Measurements from ENCODE around the gene WBP2NL.

The WBP2NL gene

DNA sequence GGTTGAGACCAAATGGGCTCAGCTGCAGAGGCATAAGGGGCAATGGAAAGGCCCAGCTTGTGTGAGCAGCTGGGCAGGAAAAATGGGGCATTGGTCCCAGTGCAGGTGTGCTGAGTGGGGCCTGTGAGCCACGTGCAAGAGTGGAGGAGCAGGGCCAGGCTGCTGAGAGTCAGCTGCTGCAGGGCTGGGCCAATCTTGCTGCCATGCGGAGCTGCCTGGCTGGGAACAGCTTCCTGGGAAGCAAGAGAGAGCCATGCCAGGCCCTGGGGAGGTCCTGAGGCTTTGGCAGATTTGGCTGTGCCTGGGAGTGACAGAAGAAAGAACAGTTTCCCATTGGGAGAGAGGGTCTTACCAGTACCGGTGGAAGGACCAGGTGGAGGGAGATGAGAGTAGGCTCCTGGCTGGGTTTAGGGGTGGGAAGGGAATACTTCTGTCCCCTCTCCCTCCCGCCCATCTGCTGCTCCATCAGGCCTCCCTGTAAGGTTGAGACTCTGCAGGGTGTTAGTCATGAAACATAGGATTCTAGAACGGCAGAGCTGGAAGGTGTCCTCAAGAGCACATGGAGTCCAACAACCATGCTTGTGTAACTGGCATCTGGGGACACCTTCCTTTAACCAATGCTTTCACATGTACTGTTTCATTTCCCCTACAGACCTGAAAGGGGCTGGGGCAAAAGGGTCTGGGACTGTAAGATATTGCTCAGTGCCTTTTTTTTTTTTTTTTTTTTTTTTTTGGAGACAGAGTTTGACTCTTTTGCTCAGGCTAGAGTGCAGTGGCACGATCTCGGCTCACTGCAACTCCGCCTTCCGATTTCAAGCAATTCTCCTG lies 19.0 kb upstream of the WBP2NL start:
- no peak for DNase-seq

DNA sequence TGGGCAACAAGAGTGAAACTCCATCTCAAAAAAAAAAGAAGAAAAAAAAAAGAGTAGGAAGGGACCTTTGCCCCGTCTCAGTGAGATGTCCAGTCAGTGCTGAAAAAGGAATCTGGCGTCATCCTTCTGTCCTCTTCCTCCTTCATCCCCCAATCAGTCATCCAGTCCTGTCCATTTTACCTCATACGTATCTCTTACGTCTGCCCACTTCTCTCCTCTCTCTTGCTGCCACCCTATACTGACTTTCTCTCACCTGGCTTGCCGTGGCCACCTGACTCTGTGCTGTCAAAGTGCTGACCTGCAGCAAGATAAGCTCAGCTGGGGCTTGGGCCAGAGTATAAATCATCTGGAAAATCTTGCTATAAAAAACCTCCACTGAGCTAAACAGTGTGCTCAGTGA lies 15.7 kb upstream of the WBP2NL start:
- no peak for DNase-seq

DNA sequence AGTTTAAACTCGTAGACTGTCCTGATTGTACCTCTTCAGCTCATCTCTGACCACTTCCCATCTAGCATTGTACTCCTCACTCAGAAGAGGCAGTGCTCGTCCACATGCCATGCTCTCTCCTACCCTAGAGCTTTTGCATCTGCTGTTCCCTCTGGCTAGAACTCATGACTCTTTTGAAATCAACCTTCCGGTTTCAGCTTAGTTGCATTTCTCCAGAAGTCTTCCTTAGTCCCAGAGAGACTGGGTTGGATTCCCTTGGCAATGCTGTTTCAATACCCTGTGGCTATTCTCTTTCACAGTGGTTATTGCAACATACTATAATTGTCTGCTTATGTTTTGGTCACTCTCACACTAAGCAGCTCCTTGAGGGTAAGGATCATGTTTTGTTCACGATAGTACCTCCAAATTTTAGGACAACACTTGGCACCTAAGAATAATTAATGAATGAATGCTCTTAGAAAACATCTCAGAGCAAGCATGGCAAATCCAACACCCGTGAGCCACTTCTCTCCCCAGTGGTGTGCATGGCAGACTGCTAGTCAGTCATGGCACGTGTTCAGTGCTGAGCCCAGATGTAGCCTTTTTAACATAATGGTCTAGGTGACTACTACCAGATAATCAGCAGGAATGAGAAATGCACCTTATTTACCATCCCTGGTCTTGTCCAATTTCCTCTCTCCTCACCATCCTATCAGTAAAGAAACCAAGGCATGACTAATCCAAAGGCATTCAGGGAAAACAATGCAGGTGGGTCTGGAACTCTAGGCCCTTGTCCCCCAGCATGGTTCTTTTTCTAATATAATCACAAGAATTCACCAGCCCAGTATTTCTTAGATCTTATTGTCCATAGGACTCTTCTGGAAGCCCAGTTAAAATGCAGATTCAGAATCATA lies 14.8 kb upstream of the WBP2NL start:
- DNase-seq, result no peak

DNA sequence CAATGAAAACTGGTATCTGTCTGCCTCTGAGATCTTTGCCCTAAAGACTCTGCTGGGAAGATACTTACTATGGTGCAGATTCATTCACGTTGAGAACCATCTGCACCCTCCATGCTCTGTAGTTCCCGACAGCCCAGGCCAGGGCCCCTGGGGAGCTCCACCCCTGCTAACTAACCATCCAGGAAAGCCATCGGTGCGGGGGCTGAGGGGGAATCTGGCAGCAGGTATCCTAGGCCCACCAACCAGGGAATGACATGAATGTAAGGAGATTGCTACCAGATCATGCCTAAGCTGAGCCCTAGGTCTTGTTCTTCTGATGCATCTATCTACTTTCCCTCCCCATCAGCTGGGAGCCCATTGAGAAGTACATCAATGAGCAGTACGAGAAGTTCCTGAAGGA lies 11.3 kb upstream of the WBP2NL start:
- DNase-seq, result no peak

DNA sequence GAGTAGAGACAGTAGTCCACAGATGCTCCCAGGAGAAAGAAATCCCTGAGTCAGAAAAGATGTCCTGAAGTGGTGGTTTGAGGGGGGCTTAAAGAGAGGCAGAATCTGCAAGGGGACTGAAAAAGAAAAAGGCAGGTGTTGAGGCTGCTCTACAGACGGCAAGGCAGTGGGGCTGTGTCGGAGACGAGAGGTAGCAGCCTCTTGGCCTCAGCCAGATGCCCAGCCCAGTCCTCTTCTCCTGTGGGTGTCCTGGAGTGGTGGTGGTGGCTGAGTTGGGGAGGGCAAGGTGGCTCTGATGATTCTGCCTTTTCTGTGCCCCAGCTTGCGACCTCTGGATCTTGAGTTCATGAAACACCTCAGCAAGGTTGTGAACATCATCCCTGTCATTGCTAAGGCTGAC lies 9.3 kb upstream of the WBP2NL start:
- DNase-seq, result no peak

DNA sequence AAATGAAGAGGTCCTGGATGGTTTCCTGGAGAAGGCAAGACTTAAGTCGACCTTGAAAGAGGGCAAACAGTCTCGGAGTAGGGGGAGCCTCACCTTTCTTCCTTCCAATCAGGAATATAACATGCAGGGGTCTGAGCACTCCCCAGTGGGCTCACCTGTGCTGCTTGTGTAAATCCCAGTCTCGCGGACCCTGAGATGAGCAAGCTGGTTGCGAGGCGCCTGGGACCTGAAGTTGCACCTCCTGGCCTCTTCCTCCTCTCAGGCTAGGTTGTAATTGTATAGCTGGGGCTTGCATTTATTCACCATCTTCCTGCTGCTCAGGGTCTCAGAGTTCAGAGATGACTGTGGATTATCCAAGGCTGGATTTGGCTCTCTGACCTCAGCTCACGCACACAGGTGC lies 7.5 kb upstream of the WBP2NL start:
- no peak for DNase-seq

DNA sequence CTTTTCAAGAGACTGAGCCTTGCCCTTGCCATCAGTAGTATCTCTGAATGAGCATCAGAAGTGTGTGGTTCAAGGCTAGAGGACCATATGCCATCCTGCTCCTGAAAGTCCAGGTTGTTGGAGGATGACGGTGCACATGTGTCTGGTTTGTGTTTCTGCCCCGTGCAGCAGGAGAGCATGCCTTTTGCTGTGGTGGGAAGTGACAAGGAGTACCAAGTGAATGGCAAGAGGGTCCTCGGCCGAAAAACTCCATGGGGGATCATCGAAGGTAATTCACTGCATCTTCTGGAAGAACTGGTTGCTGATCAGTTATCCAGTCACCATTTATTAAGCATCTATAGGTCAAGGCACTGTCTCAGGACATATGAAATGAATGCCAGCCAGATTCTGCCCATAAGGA lies 6.1 kb upstream of the WBP2NL start:
- DNase-seq, result no peak

DNA sequence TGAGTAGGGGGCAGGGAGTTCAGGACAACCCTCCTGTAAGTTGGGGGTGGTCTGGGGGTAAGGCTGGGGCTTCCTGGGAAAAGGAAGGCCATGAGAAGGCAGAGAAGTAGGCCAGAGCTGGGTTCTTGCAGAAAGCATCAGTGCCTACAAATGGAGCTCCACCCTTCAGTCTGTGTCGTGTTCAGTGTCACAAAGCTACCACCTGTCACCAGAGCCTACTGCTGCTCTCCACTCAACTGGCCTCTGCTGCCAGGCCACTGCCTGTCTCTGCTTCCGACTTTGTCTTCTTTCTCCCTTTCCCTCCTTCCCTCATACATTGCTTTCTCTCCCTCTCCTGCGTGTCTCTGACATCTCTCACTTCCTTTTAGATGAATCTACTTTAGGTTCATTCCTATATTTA lies 3.4 kb upstream of the WBP2NL start:
- DNase-seq, result no peak

DNA sequence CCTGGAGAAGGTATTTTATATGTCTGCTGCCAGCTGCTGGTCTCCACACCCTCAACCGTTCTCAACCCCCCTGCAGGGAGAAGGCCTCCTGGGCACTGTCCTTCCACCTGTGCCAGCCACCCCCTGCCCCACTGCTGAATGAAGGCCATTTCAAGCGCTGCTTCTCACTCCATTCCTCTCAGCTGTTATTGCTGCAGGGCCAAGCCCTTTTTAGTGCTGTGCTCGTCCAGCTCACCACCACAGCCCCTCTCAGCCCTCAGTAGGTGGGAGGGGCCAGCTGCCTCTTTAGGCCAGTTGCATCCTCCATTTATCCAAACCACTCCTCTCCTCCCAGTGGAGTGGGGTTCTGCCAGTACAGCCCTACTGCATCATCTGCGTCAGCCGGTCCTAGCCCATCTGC lies 1.8 kb upstream of the WBP2NL start:
- no peak for DNase-seq

DNA sequence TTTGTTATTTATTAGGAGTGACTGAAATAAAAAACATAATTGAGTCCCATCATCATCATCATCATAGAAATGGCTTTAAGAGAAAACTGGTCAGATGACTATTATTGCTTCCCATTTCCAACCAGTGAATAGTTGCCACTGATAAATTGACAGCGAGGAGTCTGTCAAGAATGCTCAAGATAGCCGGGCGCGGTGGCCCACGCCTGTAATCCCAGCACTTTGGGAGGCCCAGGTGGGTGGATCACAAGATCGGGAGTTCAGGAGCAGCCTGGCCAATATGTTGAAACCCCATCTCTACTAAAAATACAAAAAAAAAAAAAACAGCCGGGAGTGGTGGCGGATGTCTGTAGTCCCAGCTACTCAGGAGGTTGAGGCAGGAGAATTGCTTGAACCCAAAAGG lies 1.9 kb downstream of the WBP2NL start:
- DNase-seq, result no peak

DNA sequence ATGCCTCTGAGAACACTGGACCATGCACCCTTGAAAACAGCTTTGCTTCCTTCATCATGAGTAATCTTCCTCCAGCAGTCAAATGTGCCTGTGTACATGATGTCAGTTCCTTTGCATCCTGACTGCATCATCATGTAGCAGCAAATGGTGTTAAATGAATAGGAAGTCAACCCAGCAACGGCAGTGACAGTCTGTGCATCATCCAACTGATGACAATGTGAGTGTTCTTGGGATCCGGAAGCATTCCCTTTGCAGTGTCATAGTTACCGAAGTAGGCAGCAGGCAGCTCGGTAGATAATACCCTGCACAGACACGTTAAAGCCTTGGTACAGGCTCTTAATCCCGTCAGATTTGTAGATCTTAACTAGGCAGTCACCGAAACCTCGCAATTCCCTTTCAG lies 2.5 kb downstream of the WBP2NL start:
- no peak for DNase-seq

DNA sequence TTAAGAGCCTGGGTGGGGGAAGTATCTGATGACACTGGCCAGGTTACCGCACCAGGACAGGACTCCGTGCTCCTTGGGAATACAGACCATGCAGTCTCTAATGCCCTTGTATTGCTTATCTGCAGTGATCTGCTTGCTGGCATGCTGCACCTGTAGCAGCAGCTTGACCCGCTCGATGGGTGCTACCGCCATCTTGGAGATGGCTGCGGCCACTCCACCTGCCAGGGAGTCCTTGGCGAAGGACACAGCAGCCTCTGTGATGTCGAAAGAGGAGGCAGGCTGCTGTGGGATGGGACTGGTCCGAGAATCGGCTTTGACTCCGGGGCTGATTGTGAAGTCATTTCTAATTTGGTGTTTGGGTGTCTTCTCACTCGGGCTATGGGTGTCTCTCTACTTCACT lies 3.1 kb downstream of the WBP2NL start:
- DNase-seq, result no peak

DNA sequence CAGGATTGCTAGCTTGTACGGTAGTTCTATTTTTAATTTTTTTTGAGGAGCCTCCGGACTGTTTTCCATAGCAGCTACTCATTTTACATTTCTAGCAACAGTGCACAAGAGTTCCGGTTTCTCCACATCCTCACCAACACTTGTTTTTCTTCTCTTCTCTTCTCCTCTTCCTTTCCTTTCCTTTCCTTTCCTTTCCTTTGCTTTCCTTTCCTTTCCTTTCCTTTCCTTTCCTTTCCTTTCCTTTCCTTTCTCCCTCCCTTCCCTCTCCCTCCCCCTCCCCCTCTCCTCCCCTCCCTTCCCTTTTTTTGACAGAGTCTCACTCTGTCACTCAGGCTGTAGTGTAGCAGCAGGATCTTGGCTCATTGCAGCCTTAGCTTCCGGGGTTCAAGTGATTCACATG lies 9.3 kb downstream of the WBP2NL start:
- no peak for DNase-seq

DNA sequence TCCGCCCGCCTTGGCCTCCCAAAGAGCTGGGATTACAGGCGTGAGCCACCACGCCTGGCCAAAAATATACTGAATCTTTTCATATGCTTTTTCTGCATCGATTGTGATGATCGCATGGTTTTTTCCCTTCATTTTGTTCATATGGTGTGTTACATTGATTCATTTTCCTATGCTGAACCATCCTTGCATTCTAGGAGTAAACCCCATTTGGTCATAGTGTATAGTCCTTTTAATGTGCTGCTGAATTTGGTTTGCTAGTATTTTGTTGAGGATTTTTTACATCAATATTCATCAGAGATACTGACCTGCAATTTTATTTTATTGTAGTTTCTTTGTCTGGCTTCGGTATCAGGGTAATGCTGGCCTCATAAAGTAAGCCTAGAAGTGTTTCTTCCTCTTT lies 12.2 kb downstream of the WBP2NL start:
- no peak for DNase-seq

DNA sequence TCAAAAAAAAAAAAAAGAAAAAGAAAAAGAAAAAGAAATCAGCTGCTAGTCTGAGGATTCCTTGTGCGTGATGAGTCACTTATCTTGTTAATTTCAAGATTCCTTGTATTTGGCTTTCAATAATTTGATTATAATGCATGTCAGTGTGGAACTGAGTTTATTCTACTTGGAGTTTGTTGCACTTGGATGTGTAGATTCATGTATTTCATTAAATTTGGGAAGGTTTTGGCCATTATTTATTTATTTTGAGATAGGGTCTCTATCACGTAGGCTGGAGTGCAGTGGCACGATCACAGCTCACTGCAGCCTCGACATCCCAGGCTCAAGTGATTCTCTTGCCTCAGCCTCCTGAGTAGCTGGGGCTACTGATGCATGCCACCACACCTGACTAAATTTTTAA lies 14.8 kb downstream of the WBP2NL start:
- no peak for DNase-seq

DNA sequence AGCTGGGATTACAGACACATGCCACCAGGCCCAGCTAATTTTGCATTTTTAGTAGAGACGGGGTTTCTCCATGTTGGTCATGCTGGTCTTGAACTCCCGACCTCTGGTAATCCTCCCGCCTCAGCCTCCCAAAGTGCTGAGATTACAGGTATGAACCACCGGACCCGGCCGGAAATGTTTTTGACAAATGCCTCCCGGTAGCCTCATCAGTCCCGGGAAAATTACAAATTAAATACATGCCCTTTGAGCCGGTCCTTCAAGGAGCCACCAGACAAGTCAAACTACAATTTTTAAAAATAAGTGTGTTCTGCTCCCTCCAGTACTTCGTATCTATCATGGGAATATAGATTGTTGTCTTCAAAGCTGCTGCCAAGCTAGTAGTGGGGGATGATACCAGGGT lies 17.5 kb downstream of the WBP2NL start:
- DNase-seq, result no peak

DNA sequence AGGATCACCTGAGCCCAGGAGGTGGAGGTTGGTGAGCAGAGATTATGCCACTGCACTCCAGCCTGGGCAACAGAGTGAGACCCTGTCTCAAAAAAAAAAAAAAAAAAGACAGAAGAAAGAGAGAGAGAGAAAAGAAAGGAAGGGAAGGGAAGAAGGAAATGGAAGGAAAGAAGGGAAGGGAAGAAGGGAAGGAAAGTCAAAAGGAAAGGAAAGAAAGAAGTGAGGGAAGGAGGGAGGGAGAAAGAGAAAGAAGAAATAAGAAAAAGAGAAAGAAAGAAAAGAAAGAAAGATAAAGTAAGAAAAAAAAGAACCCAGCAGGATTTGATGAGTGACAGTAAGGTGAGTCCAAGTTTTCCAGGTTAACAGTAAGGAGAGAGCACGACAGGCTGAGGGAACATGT lies 19.6 kb downstream of the WBP2NL start:
- no peak for DNase-seq

DNA sequence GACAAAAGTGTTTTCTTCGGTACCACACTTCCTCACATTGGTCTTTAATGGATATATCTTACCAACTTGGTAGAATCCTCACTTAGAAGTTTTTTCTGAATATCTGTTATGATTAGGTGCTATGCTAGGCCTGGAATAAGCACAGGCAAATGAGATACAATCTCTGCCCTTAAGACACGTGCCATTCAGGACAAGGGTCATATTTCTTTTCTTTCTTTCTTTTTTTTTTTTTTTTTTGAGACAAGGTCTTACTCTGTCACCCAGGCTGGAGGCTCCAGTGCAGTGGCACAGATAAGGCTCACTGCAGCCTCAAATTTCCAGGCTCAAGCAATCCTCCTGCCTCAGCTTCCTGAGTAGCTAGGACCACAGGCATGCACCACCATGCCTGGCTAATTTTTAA lies 23.0 kb downstream of the WBP2NL start:
- no peak for DNase-seq

DNA sequence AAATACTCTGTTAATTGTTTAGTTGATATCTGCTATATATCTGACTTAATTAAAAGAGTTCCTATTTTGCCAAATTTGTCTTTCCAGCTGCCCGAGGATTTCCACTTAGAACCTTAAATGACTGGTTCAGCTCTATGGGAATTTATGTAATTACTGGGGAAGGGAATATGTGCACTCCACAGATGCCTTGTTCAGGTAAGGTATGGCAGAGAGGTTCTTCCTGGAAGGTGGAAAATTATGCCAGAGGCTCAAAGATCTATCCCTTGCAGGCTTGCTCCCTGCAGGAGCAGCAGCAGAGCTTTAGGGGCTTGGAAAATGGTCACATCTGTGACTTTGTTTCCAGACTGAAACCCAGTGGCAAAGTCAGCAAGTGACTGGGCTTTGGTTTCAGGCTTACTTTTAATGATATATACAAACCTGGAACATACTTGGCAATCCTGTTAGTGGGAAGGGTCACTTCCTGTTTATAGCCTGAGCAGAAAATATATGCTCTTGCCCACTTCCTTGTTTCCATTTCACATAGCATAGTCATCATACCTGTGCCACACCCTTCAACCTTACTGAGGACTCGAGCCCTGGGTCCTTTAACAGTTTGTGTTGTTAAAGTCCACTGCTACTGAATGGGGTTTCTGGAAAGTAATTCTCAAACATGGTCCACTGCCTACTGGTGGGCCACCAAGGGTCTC lies 23.7 kb downstream of the WBP2NL start:
- no peak for DNase-seq

DNA sequence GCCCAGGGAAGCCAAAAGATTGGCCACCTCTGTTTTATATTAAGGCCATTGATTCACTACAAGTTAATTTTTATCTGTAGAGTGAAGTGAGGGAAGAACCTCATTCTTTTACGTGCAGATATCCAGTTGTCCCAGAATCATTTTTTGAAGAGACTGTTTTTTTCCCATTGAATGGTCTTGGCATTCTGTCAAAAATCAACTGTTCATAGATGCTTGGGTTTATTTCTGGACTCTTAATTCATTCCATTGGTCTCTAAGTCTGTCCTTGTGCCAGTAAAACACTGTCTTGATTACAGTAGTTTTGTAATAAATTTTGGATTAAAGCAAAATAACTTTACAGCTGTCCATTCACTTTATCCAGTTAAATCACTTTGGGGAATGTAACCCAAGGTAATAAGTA lies 26.8 kb downstream of the WBP2NL start:
- DNase-seq, result no peak

DNA sequence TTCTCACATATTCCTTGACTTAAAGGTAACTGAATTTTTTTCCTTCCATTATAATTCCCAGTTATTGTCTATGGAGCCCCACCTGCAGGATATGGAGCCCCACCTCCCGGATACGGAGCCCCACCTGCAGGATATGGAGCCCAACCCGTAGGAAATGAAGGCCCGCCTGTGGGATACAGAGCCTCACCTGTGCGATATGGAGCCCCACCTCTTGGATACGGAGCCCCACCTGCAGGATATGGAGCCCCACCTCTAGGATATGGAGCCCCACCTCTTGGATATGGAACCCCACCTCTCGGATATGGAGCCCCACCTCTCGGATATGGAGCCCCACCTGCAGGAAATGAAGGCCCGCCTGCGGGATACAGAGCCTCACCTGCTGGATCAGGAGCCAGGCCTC lies 28.1 kb downstream of the WBP2NL start:
- no peak for DNase-seq

DNA sequence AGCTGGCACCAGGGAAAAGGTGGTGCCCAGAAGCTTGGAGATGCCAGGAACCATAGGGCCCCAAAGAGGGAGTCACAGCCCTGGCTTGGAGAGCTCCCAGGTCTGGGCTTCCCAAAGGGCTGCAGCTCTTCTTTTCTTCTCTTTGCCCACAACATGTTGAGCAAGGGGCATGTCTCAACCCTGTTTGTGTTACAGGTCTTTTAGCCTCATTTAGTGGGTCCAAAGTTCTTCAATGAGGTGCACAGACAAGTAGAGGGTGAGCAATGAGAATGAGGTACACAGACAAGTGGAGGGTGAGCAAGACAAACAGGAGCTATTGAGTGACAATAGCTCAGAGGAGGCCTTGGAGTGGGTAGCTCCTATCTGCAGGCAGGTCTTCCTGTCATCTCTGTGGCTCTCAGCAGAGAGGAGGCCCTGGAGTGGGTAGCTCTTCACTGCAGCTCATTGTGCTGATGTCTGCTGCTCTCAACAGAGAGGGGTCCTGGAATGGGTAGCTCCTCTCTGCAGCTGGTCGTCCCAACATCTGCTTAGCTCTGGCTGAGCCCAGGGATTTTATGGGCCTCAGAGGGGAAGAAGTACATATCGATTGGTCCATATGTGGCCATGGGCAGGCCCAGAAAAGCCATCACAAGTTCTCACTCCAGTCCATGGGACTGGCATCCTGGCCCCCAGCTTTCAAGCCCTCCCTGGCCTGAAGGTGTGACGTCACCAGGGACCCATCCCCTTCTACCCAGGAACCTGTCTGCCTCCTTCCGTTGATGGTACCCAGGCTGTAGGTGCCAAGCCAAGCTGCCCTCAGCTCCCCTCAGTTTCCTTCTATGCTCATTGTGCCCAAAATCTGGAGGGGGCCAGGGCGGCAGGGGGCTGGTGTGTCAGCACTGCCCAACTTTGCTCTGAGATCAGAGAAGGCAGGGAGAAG lies 34.9 kb downstream of the WBP2NL start:
- DNase-seq, result no peak

DNA sequence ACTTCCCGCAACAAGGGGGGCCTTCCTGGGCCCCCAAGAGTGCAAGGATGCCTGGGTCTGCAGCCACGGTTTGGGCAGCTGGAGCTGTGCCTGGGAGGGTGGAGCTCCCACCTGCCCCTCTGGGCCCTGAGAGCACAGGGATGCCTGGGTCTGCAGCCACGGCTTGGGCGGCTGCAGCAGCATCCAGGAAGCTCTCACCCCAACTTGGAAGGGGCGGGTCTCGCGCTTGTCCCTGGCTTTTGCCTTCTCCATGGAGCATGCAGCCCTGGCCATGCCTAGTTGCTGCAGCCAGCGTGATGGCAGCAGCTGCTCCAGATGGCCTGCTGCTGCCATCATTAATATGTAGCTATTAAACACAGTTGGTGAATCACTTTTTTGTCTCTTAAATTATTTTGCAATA lies 36.7 kb downstream of the WBP2NL start:
- no peak for DNase-seq

Data from stimulated activated CD4-positive, alpha-beta T cell treated with anti-CD3 and anti-CD28 coated beads, Interleukin-15, amount 100 ng/mL, for 24 hours (primary cell).